Chondrocyte (in vitro differentiated cells): ENCODE data around the gene RAB8B. TPM values are rescaled to one million over a fixed set of nuclear protein-coding genes. Genes with fewer than 3 reads are reported as not detected.

Experiments
- DNase-seq: peaks from one replicate; pipeline ENCODE4 v3.0.0; 2021; ENCODE audit warnings: mixed read lengths, low spot score
- H3K27ac Mint-ChIP-seq: one replicate; pipeline ENCODE4 v1.8.0; 2021; ENCODE audit warnings: mild to moderate bottlenecking, moderate library complexity, mixed read lengths; ENCODE audit not compliant: unreplicated experiment
- H3K27me3 Mint-ChIP-seq: 2 replicates; pipeline ENCODE4 v1.8.0; 2021; ENCODE audit warnings: low read depth, mixed read lengths
- H3K36me3 Mint-ChIP-seq: 2 replicates; pipeline ENCODE4 v1.8.0; 2021; ENCODE audit warnings: low read depth, mixed read lengths
- H3K4me1 Mint-ChIP-seq: 2 replicates; pipeline ENCODE4 v1.8.0; 2021; ENCODE audit warnings: low read depth, mild to moderate bottlenecking, mixed read lengths
- H3K4me3 Mint-ChIP-seq: one replicate; pipeline ENCODE4 v1.8.0; 2021; ENCODE audit warnings: mild to moderate bottlenecking, moderate library complexity, mixed read lengths; ENCODE audit not compliant: unreplicated experiment
- H3K9me3 Mint-ChIP-seq: 2 replicates; pipeline ENCODE4 v1.8.0; 2021; ENCODE audit warnings: low read depth, mixed read lengths
- total RNA-seq: library from RNA; stranded (reverse); gene quantifications from 3 replicates; pipeline ENCODE4 v1.2.1, GENCODE V29; 2021
- TF ChIP-seq, protein P1 (sequence below): fragments of 200-600 bp; sonication (generic); IDR thresholded peaks from 2 replicates; pipeline ENCODE4 v1.5.0; 2021; ENCODE audit warnings: antibody characterized with exemption, mild to moderate bottlenecking, moderate library complexity

Gene RAB8B
- total RNA-seq, 1 donor from 2014 or later, result 34.8 TPM

GRCh38 chr15:63188247-63188925 lies 1.0 kb upstream of the RAB8B start:
- no peaks in the 10 kb centered on the region for H3K36me3 Mint-ChIP-seq
- no peaks in the 10 kb centered on the region for H3K9me3 Mint-ChIP-seq
- H3K27ac Mint-ChIP-seq, result peak overlapping the region; percentile 96
- peak overlapping the region; percentile 84 for H3K4me3 Mint-ChIP-seq
- no peak for DNase-seq
- H3K27me3 Mint-ChIP-seq, result no peaks in the 10 kb centered on the region
- peaks cover 54% of the 10 kb centered on the region for H3K4me1 Mint-ChIP-seq
- TF ChIP-seq, protein P1, sequence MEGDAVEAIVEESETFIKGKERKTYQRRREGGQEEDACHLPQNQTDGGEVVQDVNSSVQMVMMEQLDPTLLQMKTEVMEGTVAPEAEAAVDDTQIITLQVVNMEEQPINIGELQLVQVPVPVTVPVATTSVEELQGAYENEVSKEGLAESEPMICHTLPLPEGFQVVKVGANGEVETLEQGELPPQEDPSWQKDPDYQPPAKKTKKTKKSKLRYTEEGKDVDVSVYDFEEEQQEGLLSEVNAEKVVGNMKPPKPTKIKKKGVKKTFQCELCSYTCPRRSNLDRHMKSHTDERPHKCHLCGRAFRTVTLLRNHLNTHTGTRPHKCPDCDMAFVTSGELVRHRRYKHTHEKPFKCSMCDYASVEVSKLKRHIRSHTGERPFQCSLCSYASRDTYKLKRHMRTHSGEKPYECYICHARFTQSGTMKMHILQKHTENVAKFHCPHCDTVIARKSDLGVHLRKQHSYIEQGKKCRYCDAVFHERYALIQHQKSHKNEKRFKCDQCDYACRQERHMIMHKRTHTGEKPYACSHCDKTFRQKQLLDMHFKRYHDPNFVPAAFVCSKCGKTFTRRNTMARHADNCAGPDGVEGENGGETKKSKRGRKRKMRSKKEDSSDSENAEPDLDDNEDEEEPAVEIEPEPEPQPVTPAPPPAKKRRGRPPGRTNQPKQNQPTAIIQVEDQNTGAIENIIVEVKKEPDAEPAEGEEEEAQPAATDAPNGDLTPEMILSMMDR, result no peak

GRCh38 chr15:63189941-63190768 lies 749 bp downstream of the RAB8B start:
- no peak for DNase-seq
- Mint-ChIP-seq H3K4me3 (peak overlapping the region; percentile 84), H3K9me3 (no peaks in the 10 kb centered on the region), H3K27me3 (no peaks in the 10 kb centered on the region), H3K27ac (peak overlapping the region; percentile 75), H3K36me3 (no peaks in the 10 kb centered on the region), H3K4me1 (peaks cover 64% of the 10 kb centered on the region)
- TF ChIP-seq, protein P1, result no peak

DNA sequence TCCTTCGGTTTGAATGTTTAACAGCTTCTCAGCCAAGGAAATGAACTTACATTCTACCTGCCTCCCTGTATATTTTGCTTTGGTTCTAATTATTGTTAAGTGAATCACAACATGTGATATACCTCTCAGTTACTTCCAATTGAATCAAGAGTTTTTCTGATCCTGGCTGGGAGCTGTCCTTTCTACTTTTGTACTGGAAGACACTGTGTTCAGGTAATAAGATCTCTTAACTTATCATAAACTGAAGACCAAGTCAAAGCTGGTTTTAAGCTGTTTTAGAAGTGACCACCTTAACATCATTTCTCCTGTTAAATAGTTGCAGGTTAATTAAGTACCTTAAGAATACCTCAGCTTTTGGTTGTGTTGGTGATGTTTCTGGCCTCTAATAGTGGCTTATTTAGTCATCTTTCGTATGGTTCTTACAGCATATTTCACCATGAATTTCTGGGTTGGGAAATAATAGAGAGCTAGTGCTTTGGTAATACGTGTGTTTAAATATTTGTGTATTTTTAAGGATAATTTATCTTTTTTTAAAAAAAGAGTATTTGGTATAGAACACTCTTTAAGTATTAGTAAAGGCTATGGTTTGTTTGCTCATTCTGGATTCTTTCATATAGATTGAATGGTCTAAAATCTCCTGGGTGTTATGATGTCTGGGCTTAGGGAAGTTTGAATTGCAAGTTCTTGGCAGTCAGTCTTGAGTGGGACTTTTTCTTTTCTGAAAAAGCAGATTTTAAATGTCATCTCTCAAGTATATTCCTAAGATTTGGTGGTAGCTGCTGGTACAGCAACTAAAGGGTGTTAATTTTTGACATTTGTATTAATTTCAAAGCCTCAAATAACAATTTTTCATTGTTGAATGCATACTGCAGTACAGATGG lies 1.6 kb downstream of the RAB8B start:
- TF ChIP-seq, protein P1, result no peak
- Mint-ChIP-seq H3K4me1 (peaks cover 65% of the 10 kb centered on the region), H3K27ac (peak overlapping the region; percentile 68), H3K36me3 (no peaks in the 10 kb centered on the region), H3K27me3 (no peaks in the 10 kb centered on the region), H3K9me3 (no peaks in the 10 kb centered on the region), H3K4me3 (peak overlapping the region; percentile 84)
- DNase-seq, result no peak

- Mint-ChIP-seq H3K36me3 (no peaks in the 10 kb centered on the region), H3K27me3 (no peaks in the 10 kb centered on the region), H3K27ac (no peak overlapping the region), H3K4me1 (peaks cover 63% of the 10 kb centered on the region), H3K4me3 (no peak overlapping the region), H3K9me3 (no peaks in the 10 kb centered on the region)
- no peak for DNase-seq
- TF ChIP-seq, protein P1, result no peak
Observed at GRCh38 chr15:63191895-63192618, 2.7 kb downstream of the RAB8B start.
